ENCODE results near the gene PPFIA2.

DNA sequence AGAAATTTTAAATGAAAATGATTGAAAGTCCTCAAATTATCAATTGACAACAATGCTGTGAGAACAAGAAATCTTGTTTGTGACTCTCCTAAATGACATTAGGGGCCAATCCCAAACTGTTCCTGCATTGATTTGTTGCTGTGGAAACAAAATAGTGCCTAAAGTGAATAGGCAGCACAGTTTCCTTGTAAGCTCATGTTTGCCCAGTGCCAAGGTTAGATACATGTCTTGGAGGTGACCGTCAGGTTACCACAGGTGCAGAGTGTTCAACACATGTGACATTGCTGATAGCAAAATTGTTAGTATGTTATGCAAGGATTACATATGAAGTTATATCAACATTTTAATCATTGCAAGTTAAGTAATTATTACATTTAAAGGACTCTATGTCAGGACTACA lies 388.7 kb downstream of the PPFIA2 start:
- TF ChIP-seq, protein P1, sequence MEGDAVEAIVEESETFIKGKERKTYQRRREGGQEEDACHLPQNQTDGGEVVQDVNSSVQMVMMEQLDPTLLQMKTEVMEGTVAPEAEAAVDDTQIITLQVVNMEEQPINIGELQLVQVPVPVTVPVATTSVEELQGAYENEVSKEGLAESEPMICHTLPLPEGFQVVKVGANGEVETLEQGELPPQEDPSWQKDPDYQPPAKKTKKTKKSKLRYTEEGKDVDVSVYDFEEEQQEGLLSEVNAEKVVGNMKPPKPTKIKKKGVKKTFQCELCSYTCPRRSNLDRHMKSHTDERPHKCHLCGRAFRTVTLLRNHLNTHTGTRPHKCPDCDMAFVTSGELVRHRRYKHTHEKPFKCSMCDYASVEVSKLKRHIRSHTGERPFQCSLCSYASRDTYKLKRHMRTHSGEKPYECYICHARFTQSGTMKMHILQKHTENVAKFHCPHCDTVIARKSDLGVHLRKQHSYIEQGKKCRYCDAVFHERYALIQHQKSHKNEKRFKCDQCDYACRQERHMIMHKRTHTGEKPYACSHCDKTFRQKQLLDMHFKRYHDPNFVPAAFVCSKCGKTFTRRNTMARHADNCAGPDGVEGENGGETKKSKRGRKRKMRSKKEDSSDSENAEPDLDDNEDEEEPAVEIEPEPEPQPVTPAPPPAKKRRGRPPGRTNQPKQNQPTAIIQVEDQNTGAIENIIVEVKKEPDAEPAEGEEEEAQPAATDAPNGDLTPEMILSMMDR (optimal IDR thresholded peaks at IDR 0.05 in 1 of 3, IDR thresholded peaks at IDR 0.05 in 1 of 3, conservative IDR thresholded peaks at IDR 0.05 in 1 of 3; ENCODE audit: extremely low read depth in 1 of 3, insufficient read depth in 2 of 3, low read length in 3 of 3) = no peak
- TF ChIP-seq EZH2 (IDR thresholded peaks at IDR 0.05; ENCODE audit: low read length) = no peak
